B cell (primary cell): ENCODE data around the gene NTM. TPM values are rescaled to one million over a fixed set of nuclear protein-coding genes. Genes with fewer than 3 reads are reported as not detected.
"Not testable (repeated sequence)": the region's sequence is repeated elsewhere in the genome, so short reads cannot be mapped to it uniquely, and the experiment has no call there.

Experiments used
- ATAC-seq: fragments of 200-7000 bp; cut with Tn5 transposase; one replicate; pipeline ENCODE4 v1.10.0; 2021; ENCODE audit warnings: low read depth, mild to moderate bottlenecking, moderate number of reproducible peaks, moderate library complexity
- CTCF ChIA-PET: fragments of 350-600 bp; sonication (Branson Sonifier 250); formaldehyde crosslinking; loops from one replicate; lab custom pipeline; 2021; ENCODE audit warnings: antibody characterized with exemption, inconsistent platforms; lab: Charles Lee
- POLR2A ChIA-PET: fragments of 350-600 bp; sonication (Branson Sonifier 250); formaldehyde crosslinking; loops from one replicate; lab custom pipeline; 2021; ENCODE audit warnings: antibody characterized with exemption; lab: Charles Lee
- DNase-seq: peaks from one replicate; pipeline ENCODE4 v3.0.0; 2013
- H2AFZ ChIP-seq: 2 replicates; pipeline ENCODE4 v1.6.1; 2012; ENCODE audit warnings: mild to moderate bottlenecking, low read depth, low read length; ENCODE audit not compliant: insufficient read depth, poor library complexity, severe bottlenecking
- H3K27ac ChIP-seq, 2 donors: 1 replicate in 1 of 2; 2 replicates in 1 of 2; pipeline ENCODE4 v1.5.1; 2012 to 2013; ENCODE audit warnings: low read length in 2 of 2, mild to moderate bottlenecking in 2 of 2, moderate library complexity in 1 of 2
- H3K27me3 ChIP-seq, 4 experiments: fragments of 200-600 bp in 1 of 4; sonication (generic) in 1 of 4; replicated peaks in 1 of 4; 1 replicate in 2 of 4; 2 replicates in 2 of 4; pipeline versions ENCODE4 v1.6.1 to v1.7.0; 2013 to 2016; ENCODE audit warnings: low read length in 3 of 4, mild to moderate bottlenecking in 2 of 4, mixed read lengths in 1 of 4, moderate library complexity in 1 of 4; ENCODE audit not compliant: insufficient read depth in 4 of 4, control insufficient read depth in 3 of 4; ENCODE audit errors: control extremely low read depth in 1 of 4
- H3K36me3 ChIP-seq, 2 experiments: replicated peaks in 1 of 2; 1 replicate in 1 of 2; 2 replicates in 1 of 2; pipeline versions ENCODE4 v1.6.1 to v1.7.1; 2013; ENCODE audit warnings: low read length in 1 of 2; ENCODE audit not compliant: insufficient read depth in 2 of 2, control insufficient read depth in 1 of 2; ENCODE audit errors: control extremely low read depth in 1 of 2, extremely low read depth in 1 of 2
- H3K4me1 ChIP-seq, 2 donors: fragments of 200-600 bp in 1 of 2; sonication (generic) in 1 of 2; 1 replicate in 1 of 2; 2 replicates in 1 of 2; pipeline versions ENCODE4 v1.5.1 to v1.6.1; 2013 to 2017; ENCODE audit warnings: low read length in 2 of 2; ENCODE audit not compliant: control insufficient read depth in 2 of 2, insufficient read depth in 2 of 2
- H3K4me2 ChIP-seq: replicated peaks from 2 replicates; pipeline ENCODE3; 2012; ENCODE audit warnings: mild to moderate bottlenecking, low read depth, low read length; ENCODE audit not compliant: poor library complexity, severe bottlenecking
- H3K4me3 ChIP-seq, 5 experiments: fragments of 200-600 bp in 1 of 5; sonication (generic) in 1 of 5; 1 replicate in 3 of 5; 2 replicates in 2 of 5; pipeline versions ENCODE4 v1.5.1 to v1.7.0; 2011 to 2016; ENCODE audit warnings: low read length in 4 of 5, mild to moderate bottlenecking in 4 of 5, low read depth in 2 of 5, control low read depth in 1 of 5, moderate library complexity in 1 of 5; ENCODE audit not compliant: insufficient read depth in 1 of 5; ENCODE audit errors: control extremely low read depth in 1 of 5, extremely low read depth in 1 of 5
- H3K79me2 ChIP-seq: fragments of 200-600 bp; sonication (generic); one replicate; pipeline ENCODE4 v1.6.0; 2016; ENCODE audit warnings: low read length; ENCODE audit not compliant: control insufficient read depth, insufficient read depth
- H3K9ac ChIP-seq: fragments of 200-600 bp; sonication (generic); 2 replicates; pipeline ENCODE4 v1.6.1; 2017; ENCODE audit warnings: mild to moderate bottlenecking, low read length, moderate library complexity
- H3K9me3 ChIP-seq, 3 donors: one replicate each; pipeline versions ENCODE4 v1.6.1 to v1.7.1; 2013; ENCODE audit warnings: low read length in 2 of 3; ENCODE audit not compliant: control insufficient read depth in 2 of 3, insufficient read depth in 1 of 3; ENCODE audit errors: control extremely low read depth in 1 of 3
- H4K20me1 ChIP-seq: 2 replicates; pipeline ENCODE4 v1.6.0; 2012; ENCODE audit warnings: mild to moderate bottlenecking, low read length; ENCODE audit not compliant: insufficient read depth, control insufficient read depth, poor library complexity, severe bottlenecking
- H3K27ac Mint-ChIP-seq: one replicate; pipeline ENCODE4 v1.8.0; 2021; ENCODE audit warnings: mixed read lengths
- H3K27me3 Mint-ChIP-seq: one replicate; pipeline ENCODE4 v1.8.0; 2021; ENCODE audit warnings: mixed read lengths
- H3K4me1 Mint-ChIP-seq: one replicate; pipeline ENCODE4 v1.8.0; 2021; ENCODE audit warnings: mixed read lengths
- H3K4me3 Mint-ChIP-seq: one replicate; pipeline ENCODE4 v1.8.0; 2021; ENCODE audit warnings: mixed read lengths
- H3K9me3 Mint-ChIP-seq: one replicate; pipeline ENCODE4 v1.8.0; 2022; ENCODE audit warnings: mixed read lengths; ENCODE audit not compliant: insufficient read depth
- EZH2 ChIP-seq: IDR thresholded peaks from 2 replicates; pipeline ENCODE4 v1.6.1; 2012; ENCODE audit warnings: borderline replicate concordance, low read depth, mild to moderate bottlenecking, moderate library complexity, low read length; ENCODE audit not compliant: insufficient read depth, poor library complexity, severe bottlenecking
- WGBS: methylation state at CpG from one replicate; pipeline ENCODE4 v1.1.5; 2013; ENCODE audit warnings: missing lambda C conversion rate; ENCODE audit not compliant: insufficient coverage; 5-methylcytosine and 5-hydroxymethylcytosine counted together
- intact Hi-C: fragments of 100-400 bp; cut with micrococcal nuclease; formaldehyde crosslinking; loops from one replicate; pipeline ENCODE4 v1.10.0; 2022
- polyA plus RNA-seq: library from polyadenylated mRNA; depleted of rRNA; stranded (reverse); fragments of >200 nt; gene quantifications from 2 replicates; pipeline ENCODE4 v1.2.3, GENCODE V29; 2012
- total RNA-seq, 2 donors: library from RNA; stranded (reverse); fragments of 120-200 nt in 1 of 2; gene quantifications; 1 replicate in 1 of 2; 2 replicates in 1 of 2; pipeline versions ENCODE4 v1.2.3 to v1.2.4, GENCODE V29; 2013 to 2022
- TF ChIP-seq, protein P1 (sequence below): fragments of 200-600 bp; IDR thresholded peaks from one replicate; pipeline ENCODE4 v1.8.0; 2022; ENCODE audit warnings: antibody characterized with exemption, mild to moderate bottlenecking

Gene NTM
- total and polyA plus RNA-seq, 2 donors (not counting 1 experiment from before 2014, with no cell fraction given): not detected

- Histone ChIP-seq H3K9me3 (no peaks in the 10 kb centered on the region), H3K4me3 (no peak overlapping the region), H3K4me2 (no peak overlapping the region), H3K36me3 (no peaks in the 10 kb centered on the region), H3K4me1 (no peaks in the 10 kb centered on the region), H3K9ac (no peak overlapping the region), H2AFZ (no peak overlapping the region), H3K79me2 (no peaks in the 10 kb centered on the region), H3K27me3 (no peaks in the 10 kb centered on the region), H3K27ac (no peak overlapping the region), H4K20me1 (no peaks in the 10 kb centered on the region)
- no peak for DNase-seq
- Mint-ChIP-seq H3K4me1 (no peaks in the 10 kb centered on the region), H3K4me3 (no peak overlapping the region), H3K27me3 (no peaks in the 10 kb centered on the region), H3K27ac (no peak overlapping the region), H3K9me3 (peaks cover 3% of the 10 kb centered on the region)
- intact Hi-C loops: no loop called here
- TF ChIP-seq, protein P1, sequence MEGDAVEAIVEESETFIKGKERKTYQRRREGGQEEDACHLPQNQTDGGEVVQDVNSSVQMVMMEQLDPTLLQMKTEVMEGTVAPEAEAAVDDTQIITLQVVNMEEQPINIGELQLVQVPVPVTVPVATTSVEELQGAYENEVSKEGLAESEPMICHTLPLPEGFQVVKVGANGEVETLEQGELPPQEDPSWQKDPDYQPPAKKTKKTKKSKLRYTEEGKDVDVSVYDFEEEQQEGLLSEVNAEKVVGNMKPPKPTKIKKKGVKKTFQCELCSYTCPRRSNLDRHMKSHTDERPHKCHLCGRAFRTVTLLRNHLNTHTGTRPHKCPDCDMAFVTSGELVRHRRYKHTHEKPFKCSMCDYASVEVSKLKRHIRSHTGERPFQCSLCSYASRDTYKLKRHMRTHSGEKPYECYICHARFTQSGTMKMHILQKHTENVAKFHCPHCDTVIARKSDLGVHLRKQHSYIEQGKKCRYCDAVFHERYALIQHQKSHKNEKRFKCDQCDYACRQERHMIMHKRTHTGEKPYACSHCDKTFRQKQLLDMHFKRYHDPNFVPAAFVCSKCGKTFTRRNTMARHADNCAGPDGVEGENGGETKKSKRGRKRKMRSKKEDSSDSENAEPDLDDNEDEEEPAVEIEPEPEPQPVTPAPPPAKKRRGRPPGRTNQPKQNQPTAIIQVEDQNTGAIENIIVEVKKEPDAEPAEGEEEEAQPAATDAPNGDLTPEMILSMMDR: no peak
- no peak for TF ChIP-seq EZH2
- ATAC-seq: no peak
- CTCF ChIA-PET: no interaction called here
- no CpG with 5 or more reads among the region's 3 CpGs for WGBS
- POLR2A ChIA-PET: no interaction called here
Observed at GRCh38 chr11:132365650-132366049, 995.2 kb downstream of the NTM start.

DNA sequence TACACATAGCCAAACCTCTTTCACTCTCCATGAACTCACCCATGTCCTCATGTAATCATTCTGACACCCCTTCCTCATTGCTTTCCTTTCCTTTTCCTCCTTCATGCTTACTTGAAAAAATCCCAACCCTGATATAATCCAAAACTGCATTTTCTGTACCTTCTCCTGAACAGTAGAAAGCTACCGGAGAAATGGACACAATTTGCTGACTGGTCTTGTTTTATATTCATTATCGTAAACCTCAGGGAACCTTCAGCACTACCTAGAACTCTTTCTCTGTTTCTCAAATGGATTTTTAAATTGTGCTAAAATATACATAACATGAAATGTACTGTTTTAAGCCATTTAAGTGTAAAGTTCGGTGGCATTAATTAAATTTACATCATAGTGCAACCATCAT is 996.9 kb downstream of the NTM start:
- Histone ChIP-seq H3K36me3 (no peaks in the 10 kb centered on the region), H2AFZ (no peak overlapping the region), H3K27me3 (no peaks in the 10 kb centered on the region), H4K20me1 (no peaks in the 10 kb centered on the region), H3K4me2 (no peak overlapping the region), H3K9me3 (no peaks in the 10 kb centered on the region), H3K4me3 (no peak overlapping the region), H3K4me1 (no peaks in the 10 kb centered on the region), H3K79me2 (no peaks in the 10 kb centered on the region), H3K9ac (no peak overlapping the region), H3K27ac (no peak overlapping the region)
- ChIA-PET CTCF (no interaction called here), POLR2A (no interaction called here)
- no peak overlapping the region for H3K4me3 Mint-ChIP-seq
- intact Hi-C loops: no loop called here
- no peaks in the 10 kb centered on the region for H3K27me3 Mint-ChIP-seq
- peaks cover 3% of the 10 kb centered on the region for H3K9me3 Mint-ChIP-seq
- H3K4me1 Mint-ChIP-seq: no peaks in the 10 kb centered on the region
- 100% methylated on average over 1 of the region's 3 CpGs for WGBS
- no peak overlapping the region for H3K27ac Mint-ChIP-seq
- DNase-seq (no peak), ATAC-seq (no peak)
- TF ChIP-seq, protein P1: no peak
- TF ChIP-seq EZH2: no peak

DNA sequence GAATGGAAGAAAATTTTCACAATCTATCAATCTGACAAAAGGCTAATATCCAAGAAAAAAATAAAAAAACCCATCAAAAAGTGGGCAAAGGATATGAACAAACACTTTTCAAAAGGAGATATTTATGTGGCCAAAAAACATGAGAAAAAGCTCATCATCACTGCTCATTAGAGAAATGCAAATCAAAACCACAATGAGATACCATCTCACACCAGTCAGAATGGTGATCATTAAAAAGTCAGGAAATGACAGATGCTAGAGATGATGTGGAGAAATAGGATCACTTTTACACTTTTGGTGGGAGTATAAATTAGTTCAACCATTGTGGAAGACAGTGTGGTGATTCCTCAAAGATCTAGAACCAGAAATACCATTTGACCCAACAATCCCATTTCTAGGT is 999.7 kb downstream of the NTM start:
- H3K27ac ChIP-seq, H3K4me2 ChIP-seq, H3K4me3 ChIP-seq, H3K36me3 ChIP-seq, H3K9me3 ChIP-seq, DNase-seq, POLR2A ChIA-PET, H3K9me3 Mint-ChIP-seq, H3K4me3 Mint-ChIP-seq, H3K79me2 ChIP-seq, H3K27me3 Mint-ChIP-seq, H3K4me1 Mint-ChIP-seq, H3K27me3 ChIP-seq, intact Hi-C loops, H3K9ac ChIP-seq, H3K27ac Mint-ChIP-seq, CTCF ChIA-PET, ATAC-seq, H4K20me1 ChIP-seq, H2AFZ ChIP-seq, H3K4me1 ChIP-seq: not testable (repeated sequence)
